K562 (cell line): ENCODE results near the gene STAMBPL1. TPM values are rescaled to one million over a fixed set of nuclear protein-coding genes. Genes with fewer than 3 reads are reported as not detected.

Experiments used
- ATAC-seq: fragments of 200-7000 bp; cut with Tn5 transposase; 3 replicates; pipeline ENCODE4 v1.9.1; 2020; ENCODE audit warnings: moderate library complexity
- BruUV-seq: library from RNA; stranded (reverse); fragments of 400-500 nt; replicated peaks from 2 replicates; lab custom pipeline; 2021; lab: Mats Ljungman, UMichigan
- CTCF ChIA-PET: fragments of 300-600 bp; formaldehyde crosslinking; extraction: SDS; loops from one replicate; lab custom pipeline; 2021; ENCODE audit warnings: low intra/inter-chr PET ratio; lab: Yijun Ruan, JAX
- POLR2A ChIA-PET: fragments of 300-600, 350-650 bp; sonication (Branson Sonifier 250); formaldehyde crosslinking; extraction: SDS; loops from one replicate; lab custom pipeline; 2021; ENCODE audit warnings: antibody characterized with exemption, inconsistent platforms; lab: Yijun Ruan, JAX
- DNase-seq, 4 experiments: peaks; one replicate each; pipeline versions ENCODE4 v3.0.0 to v3.0.0-alpha.2; 2011 to 2018; ENCODE audit warnings: low spot score in 3 of 4, mixed read lengths in 3 of 4; ENCODE audit errors: extremely low read depth in 1 of 4
- FAIRE-seq: peaks from 2 replicates; lab custom pipeline; 2011; peaks lifted over from hg19 to GRCh38; lab: Jason Lieb, UNC
- H2AFZ ChIP-seq: 2 replicates; pipeline ENCODE4 v1.6.0; 2011; ENCODE audit warnings: low read depth, low read length, control low read depth, inconsistent platforms
- H3K27ac ChIP-seq: fragments of 200-600 bp; 3 replicates; pipeline ENCODE4 v1.8.0; 2011; ENCODE audit warnings: low read depth, mild to moderate bottlenecking, control low read depth, inconsistent platforms, low read length, moderate library complexity, mixed read lengths; ENCODE audit errors: extremely low read depth
- H3K27me3 ChIP-seq, 2 experiments: fragments of 300-600 bp in 1 of 2; 2 replicates in 1 of 2; 3 replicates in 1 of 2; pipeline versions ENCODE4 v1.6.0 to v1.8.0; 2011; ENCODE audit warnings: inconsistent platforms in 2 of 2, low read length in 2 of 2, mild to moderate bottlenecking in 1 of 2, mixed read lengths in 1 of 2, moderate library complexity in 1 of 2; ENCODE audit not compliant: control insufficient read depth in 2 of 2, insufficient read depth in 2 of 2
- H3K36me3 ChIP-seq: fragments of 300-600 bp; 3 replicates; pipeline ENCODE4 v1.8.0; 2011; ENCODE audit warnings: mild to moderate bottlenecking, low read length, inconsistent platforms; ENCODE audit not compliant: control insufficient read depth, insufficient read depth
- H3K4me1 ChIP-seq, 2 experiments: fragments of 200-600 bp in 1 of 2; replicated peaks in 1 of 2; 2 replicates in 1 of 2; 3 replicates in 1 of 2; pipeline versions ENCODE4 v1.5.1 to v1.8.0; 2011; ENCODE audit warnings: inconsistent platforms in 2 of 2, low read length in 2 of 2, mild to moderate bottlenecking in 1 of 2, mixed read lengths in 1 of 2, moderate library complexity in 1 of 2; ENCODE audit not compliant: control insufficient read depth in 2 of 2, insufficient read depth in 2 of 2
- H3K4me2 ChIP-seq: 2 replicates; pipeline ENCODE4 v1.6.1; 2011; ENCODE audit warnings: low read length, control low read depth, inconsistent platforms, mixed read lengths; ENCODE audit not compliant: insufficient read depth
- H3K4me3 ChIP-seq: fragments of 200-600 bp; sonication (generic), shearing (Covaris generic); 2 replicates; pipeline ENCODE4 v1.5.1; 2016; ENCODE audit warnings: control low read depth, inconsistent platforms
- H3K79me2 ChIP-seq: fragments of 200-600 bp; 3 replicates; pipeline ENCODE4 v1.8.0; 2011; ENCODE audit warnings: low read length, inconsistent platforms; ENCODE audit not compliant: control insufficient read depth, insufficient read depth
- H3K9ac ChIP-seq, 2 experiments: 2 replicates each; pipeline versions ENCODE4 v1.6.0 to v1.6.1; 2011; ENCODE audit warnings: low read depth in 2 of 2, low read length in 2 of 2, control low read depth in 1 of 2, inconsistent platforms in 1 of 2, mild to moderate bottlenecking in 1 of 2, mixed read lengths in 1 of 2; ENCODE audit not compliant: insufficient read depth in 1 of 2
- H3K9me1 ChIP-seq: one replicate; pipeline ENCODE4 v1.6.0; 2011; ENCODE audit warnings: inconsistent platforms, mild to moderate bottlenecking, low read length, moderate library complexity; ENCODE audit not compliant: control insufficient read depth, insufficient read depth
- H3K9me3 ChIP-seq: replicated peaks from 2 replicates; pipeline ENCODE4 v1.5.1; 2011; ENCODE audit warnings: low read depth, low read length, inconsistent platforms; ENCODE audit not compliant: control insufficient read depth, insufficient read depth
- H4K20me1 ChIP-seq: replicated peaks from 2 replicates; pipeline ENCODE4 v1.6.1; 2011; ENCODE audit warnings: low read length, inconsistent platforms, mixed read lengths; ENCODE audit not compliant: control insufficient read depth, insufficient read depth
- ETV1 ChIP-seq: fragments of 450-650 bp; conservative IDR thresholded peaks from 2 replicates; pipeline ENCODE4 v1.6.1; 2016; ENCODE audit warnings: missing genetic modification characterization, control low read depth, low read depth, missing compliant biosample characterization
- KDM4B ChIP-seq, 2 experiments: fragments of 450-650 bp in 1 of 2; sonication (generic) in 1 of 2; IDR thresholded peaks; 2 replicates each; pipeline ENCODE4 v1.6.1; 2016 to 2017; ENCODE audit warnings: borderline replicate concordance in 2 of 2, antibody characterized with exemption in 1 of 2, low read depth in 1 of 2, mild to moderate bottlenecking in 1 of 2
- KLF10 ChIP-seq: fragments of 250-450 bp; sonication (Bioruptor Pico); IDR thresholded peaks from 2 replicates; pipeline ENCODE4 v1.6.1; 2021; ENCODE audit warnings: matching md5 sums
- RBM34 ChIP-seq: fragments of 200-400 bp; formaldehyde crosslinking; IDR thresholded peaks from 2 replicates; pipeline ENCODE4 v1.6.1; 2018; ENCODE audit warnings: low read length, borderline replicate concordance; ENCODE audit not compliant: insufficient read depth
- TAF15 ChIP-seq: fragments of 200-400 bp; formaldehyde crosslinking; IDR thresholded peaks from 2 replicates; pipeline ENCODE4 v1.6.1; 2017; ENCODE audit warnings: mild to moderate bottlenecking, low read depth, low read length, moderate library complexity
- TBP ChIP-seq: optimal IDR thresholded peaks from 2 replicates; pipeline ENCODE3; 2011; ENCODE audit warnings: low read depth, low read length, improper control_type of control experiment
- WGBS: fragments of 100-300 bp; shearing (Covaris generic); methylation state at CpG from one replicate; pipeline ENCODE4 v1.1.6; 2016; ENCODE audit warnings: low coverage, mixed read lengths; ENCODE audit not compliant: insufficient coverage; ENCODE audit errors: missing lambda C conversion rate; 5-methylcytosine and 5-hydroxymethylcytosine counted together
- in situ Hi-C: fragments of 300-500 bp; cut with MboI; formaldehyde crosslinking; loops from 4 replicates; pipeline ENCODE4 v1.15.0; 2018; ENCODE audit warnings: inconsistent platforms, mixed read lengths
- intact Hi-C: fragments of 100-400 bp; cut with micrococcal nuclease; formaldehyde crosslinking; loops from 2 replicates; pipeline ENCODE4 v1.14.2; 2022
- polyA plus RNA-seq, 8 experiments: library from polyadenylated mRNA; depleted of rRNA in 4 of 8; stranded (reverse) in 5 of 8; unstranded in 3 of 8; fragments of >200 nt; fragmentation: Nextera tagmentation in 2 of 8; fragmentation: Illumina TruSeq in 1 of 8; extraction: Ambion mirVana in 2 of 8; extraction: Trizol in 1 of 8; gene quantifications; 2 replicates each; pipeline versions ENCODE4 v1.2.1 to v1.2.3, GENCODE V29; 2011 to 2014; ENCODE audit warnings: inconsistent platforms in 1 of 8, missing spikeins in 1 of 8
- total RNA-seq, 7 experiments: library from RNA; depleted of rRNA in 6 of 7; stranded (reverse); fragments of >200 nt in 6 of 7; fragmentation: Illumina TruSeq in 2 of 7; extraction: Trizol in 2 of 7; gene quantifications; 2 replicates each; pipeline versions ENCODE4 v1.2.1 to v1.2.3, GENCODE V29; 2011 to 2021; ENCODE audit warnings: low replicate concordance in 1 of 7
- TF ChIP-seq, protein P1 (sequence below): fragments of 250-450 bp; sonication (Bioruptor Pico); IDR thresholded peaks from 2 replicates; pipeline ENCODE4 v1.4.0; 2020

Gene STAMBPL1
- total and polyA plus RNA-seq, 9 of the 15 experiments (the other 6 are each of a cell fraction or from before 2014, with no cell fraction given) = 0.09 TPM; not detected in 8

DNA sequence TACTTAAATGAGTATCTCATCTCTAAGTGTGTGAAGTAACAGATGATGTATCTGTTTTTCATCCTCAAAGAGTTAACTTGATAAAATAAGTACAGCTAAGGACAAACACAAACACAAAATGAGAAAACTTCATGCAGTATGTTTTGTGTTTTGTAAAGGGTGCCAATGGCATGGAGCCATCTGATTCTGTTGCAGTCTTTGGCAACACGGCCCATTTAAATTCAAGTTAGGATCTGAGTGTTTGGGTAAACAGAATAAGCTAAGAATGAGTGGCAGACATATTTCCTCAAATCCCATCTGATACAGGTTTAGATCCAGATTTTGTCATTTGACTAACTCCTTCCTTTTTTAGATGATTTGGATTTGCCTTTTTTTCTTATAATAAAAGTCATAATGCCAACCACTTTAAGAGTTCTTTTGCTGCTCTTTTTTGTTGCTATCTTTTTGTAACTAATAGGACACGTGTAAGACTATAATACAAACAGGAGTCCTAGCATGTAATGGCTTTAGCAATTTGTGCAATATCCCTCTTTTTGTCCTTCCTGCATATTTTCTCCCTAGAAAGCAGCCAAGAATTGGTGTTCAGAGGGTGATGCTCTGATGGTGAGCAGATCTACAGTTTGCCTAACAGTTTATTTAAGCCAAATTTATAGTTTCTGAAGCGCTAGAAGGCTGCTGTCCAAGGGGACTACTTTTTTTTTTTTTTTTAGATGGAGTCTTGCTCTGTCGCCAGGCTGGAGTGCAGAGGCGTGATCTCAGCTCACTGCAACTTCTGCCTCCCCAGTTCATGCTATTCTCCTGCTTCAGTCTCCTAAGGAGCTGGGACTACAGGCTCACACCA, 91.4 kb downstream of the STAMBPL1 start:
- 6% methylated on average over 3 of the region's 5 CpGs for WGBS
- no TSS peak for BruUV-seq
- TF ChIP-seq KLF10 (CRISPR knock-in tag) (no peak), RBM34 (no peak), TAF15 (no peak), TBP (no peak), KDM4B (IDR thresholded peaks at IDR 0.05; ENCODE audit: borderline replicate concordance in 2 of 2, low read depth in 1 of 2) (no peak), ETV1 (tag) (no peak)
- TF ChIP-seq, protein P1, sequence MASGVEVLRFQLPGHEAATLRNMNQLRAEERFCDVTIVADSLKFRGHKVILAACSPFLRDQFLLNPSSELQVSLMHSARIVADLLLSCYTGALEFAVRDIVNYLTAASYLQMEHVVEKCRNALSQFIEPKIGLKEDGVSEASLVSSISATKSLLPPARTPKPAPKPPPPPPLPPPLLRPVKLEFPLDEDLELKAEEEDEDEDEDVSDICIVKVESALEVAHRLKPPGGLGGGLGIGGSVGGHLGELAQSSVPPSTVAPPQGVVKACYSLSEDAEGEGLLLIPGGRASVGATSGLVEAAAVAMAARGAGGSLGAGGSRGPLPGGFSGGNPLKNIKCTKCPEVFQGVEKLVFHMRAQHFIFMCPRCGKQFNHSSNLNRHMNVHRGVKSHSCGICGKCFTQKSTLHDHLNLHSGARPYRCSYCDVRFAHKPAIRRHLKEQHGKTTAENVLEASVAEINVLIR = no peak
- intact Hi-C loops (no loop called here), in situ Hi-C loops (no loop called here)
- Histone ChIP-seq H4K20me1 (no peaks in the 10 kb centered on the region), H3K4me1 (no peaks in the 10 kb centered on the region; a peak in 1 of 5 replicates), H3K4me3 (no peak overlapping the region), H2AFZ (no peak overlapping the region), H3K9ac (no peak overlapping the region), H3K79me2 (no peaks in the 10 kb centered on the region), H3K27me3 (no peaks in the 10 kb centered on the region), H3K9me3 (no peaks in the 10 kb centered on the region), H3K4me2 (no peak overlapping the region), H3K27ac (no peak overlapping the region), H3K36me3 (no peaks in the 10 kb centered on the region), H3K9me1 (no peaks in the 10 kb centered on the region)
- ChIA-PET CTCF (no interaction called here), POLR2A (no interaction called here)
- FAIRE-seq (no peak), ATAC-seq (no peak), DNase-seq (no peak)

Other genes starting within 250 kb of the STAMBPL1 start
- not detected in 2 replicates for gene LIPF, start 215.8 kb upstream of the STAMBPL1 start, total RNA-seq (2014; rRNA removed)
- gene LIPF, start 215.8 kb upstream of the STAMBPL1 start, total RNA-seq (2014; rRNA removed; fragmentation: Illumina TruSeq; extraction: Trizol) = not detected in 2 replicates
- not detected in 2 replicates for gene LIPF, start 215.8 kb upstream of the STAMBPL1 start, total RNA-seq (2015; rRNA removed; fragmentation: Illumina TruSeq; extraction: Trizol)
- not detected in 2 replicates for gene LIPF, start 215.8 kb upstream of the STAMBPL1 start, total RNA-seq (2021)
- not detected in 2 replicates for gene LIPF, start 215.8 kb upstream of the STAMBPL1 start, polyA plus RNA-seq (2011; rRNA removed)
- not detected in 2 replicates for gene LIPF, start 215.8 kb upstream of the STAMBPL1 start, polyA plus RNA-seq (2014; fragmentation: Illumina TruSeq; extraction: Trizol)
- gene LIPF, start 215.8 kb upstream of the STAMBPL1 start, polyA plus RNA-seq (2014; fragmentation: Nextera tagmentation; extraction: Ambion mirVana) = not detected
- gene LIPF, start 215.8 kb upstream of the STAMBPL1 start, polyA plus RNA-seq (2014; rRNA removed) = not detected in 2 replicates
- not detected in 2 replicates for gene LIPK, start 174.0 kb upstream of the STAMBPL1 start, total RNA-seq (2014; rRNA removed)
- not detected in 2 replicates for gene LIPK, start 174.0 kb upstream of the STAMBPL1 start, total RNA-seq (2014; rRNA removed; fragmentation: Illumina TruSeq; extraction: Trizol)
- not detected in 2 replicates for gene LIPK, start 174.0 kb upstream of the STAMBPL1 start, total RNA-seq (2015; rRNA removed; fragmentation: Illumina TruSeq; extraction: Trizol)
- gene LIPK, start 174.0 kb upstream of the STAMBPL1 start, total RNA-seq (2021) = not detected in 2 replicates
- not detected in 2 replicates for gene LIPK, start 174.0 kb upstream of the STAMBPL1 start, polyA plus RNA-seq (2011; rRNA removed)
- not detected in 2 replicates for gene LIPK, start 174.0 kb upstream of the STAMBPL1 start, polyA plus RNA-seq (2014; fragmentation: Illumina TruSeq; extraction: Trizol)
- gene LIPK, start 174.0 kb upstream of the STAMBPL1 start, polyA plus RNA-seq (2014; fragmentation: Nextera tagmentation; extraction: Ambion mirVana) = not detected
- not detected in 2 replicates for gene LIPK, start 174.0 kb upstream of the STAMBPL1 start, polyA plus RNA-seq (2014; rRNA removed)
- gene LIPN, start 120.2 kb upstream of the STAMBPL1 start, total RNA-seq (2014; rRNA removed) = not detected in 2 replicates
- gene LIPN, start 120.2 kb upstream of the STAMBPL1 start, total RNA-seq (2014; rRNA removed; fragmentation: Illumina TruSeq; extraction: Trizol) = not detected in 2 replicates
- not detected in 2 replicates for gene LIPN, start 120.2 kb upstream of the STAMBPL1 start, total RNA-seq (2015; rRNA removed; fragmentation: Illumina TruSeq; extraction: Trizol)
- not detected in 2 replicates for gene LIPN, start 120.2 kb upstream of the STAMBPL1 start, total RNA-seq (2021)
- gene LIPN, start 120.2 kb upstream of the STAMBPL1 start, polyA plus RNA-seq (2011; rRNA removed) = not detected in 2 replicates
- not detected in 2 replicates for gene LIPN, start 120.2 kb upstream of the STAMBPL1 start, polyA plus RNA-seq (2014; fragmentation: Illumina TruSeq; extraction: Trizol)
- not detected for gene LIPN, start 120.2 kb upstream of the STAMBPL1 start, polyA plus RNA-seq (2014; fragmentation: Nextera tagmentation; extraction: Ambion mirVana)
- gene LIPN, start 120.2 kb upstream of the STAMBPL1 start, polyA plus RNA-seq (2014; rRNA removed) = not detected in 2 replicates
- gene LIPM, start 77.5 kb upstream of the STAMBPL1 start, total RNA-seq (2014; rRNA removed) = not detected in 2 replicates
- gene LIPM, start 77.5 kb upstream of the STAMBPL1 start, total RNA-seq (2014; rRNA removed; fragmentation: Illumina TruSeq; extraction: Trizol) = not detected in 2 replicates
- not detected in 2 replicates for gene LIPM, start 77.5 kb upstream of the STAMBPL1 start, total RNA-seq (2015; rRNA removed; fragmentation: Illumina TruSeq; extraction: Trizol)
- not detected in 2 replicates for gene LIPM, start 77.5 kb upstream of the STAMBPL1 start, total RNA-seq (2021)
- not detected in 2 replicates for gene LIPM, start 77.5 kb upstream of the STAMBPL1 start, polyA plus RNA-seq (2011; rRNA removed)
- gene LIPM, start 77.5 kb upstream of the STAMBPL1 start, polyA plus RNA-seq (2014; fragmentation: Illumina TruSeq; extraction: Trizol) = not detected in 2 replicates
- gene LIPM, start 77.5 kb upstream of the STAMBPL1 start, polyA plus RNA-seq (2014; fragmentation: Nextera tagmentation; extraction: Ambion mirVana) = not detected
- gene LIPM, start 77.5 kb upstream of the STAMBPL1 start, polyA plus RNA-seq (2014; rRNA removed) = not detected in 2 replicates
- not detected in 2 replicates for gene ANKRD22, start 28.4 kb upstream of the STAMBPL1 start, total RNA-seq (2014; rRNA removed)
- gene ANKRD22, start 28.4 kb upstream of the STAMBPL1 start, total RNA-seq (2014; rRNA removed; fragmentation: Illumina TruSeq; extraction: Trizol) = not detected in 2 replicates
- gene ANKRD22, start 28.4 kb upstream of the STAMBPL1 start, total RNA-seq (2015; rRNA removed; fragmentation: Illumina TruSeq; extraction: Trizol) = not detected in 2 replicates
- gene ANKRD22, start 28.4 kb upstream of the STAMBPL1 start, total RNA-seq (2021) = not detected in 2 replicates
- gene ANKRD22, start 28.4 kb upstream of the STAMBPL1 start, polyA plus RNA-seq (2011; rRNA removed) = not detected in 2 replicates
- gene ANKRD22, start 28.4 kb upstream of the STAMBPL1 start, polyA plus RNA-seq (2014; fragmentation: Illumina TruSeq; extraction: Trizol) = not detected in 2 replicates
- gene ANKRD22, start 28.4 kb upstream of the STAMBPL1 start, polyA plus RNA-seq (2014; fragmentation: Nextera tagmentation; extraction: Ambion mirVana) = not detected
- gene ANKRD22, start 28.4 kb upstream of the STAMBPL1 start, polyA plus RNA-seq (2014; rRNA removed) = not detected in 2 replicates
- gene ACTA2, start 72.5 kb downstream of the STAMBPL1 start, total RNA-seq (2014; rRNA removed) = 0.29 and 1.0 TPM in 2 replicates
- gene ACTA2, start 72.5 kb downstream of the STAMBPL1 start, total RNA-seq (2014; rRNA removed; fragmentation: Illumina TruSeq; extraction: Trizol) = 0.15 TPM in 1 of 2 replicates, not detected in the other
- 0.22 and 0.30 TPM in 2 replicates for gene ACTA2, start 72.5 kb downstream of the STAMBPL1 start, total RNA-seq (2015; rRNA removed; fragmentation: Illumina TruSeq; extraction: Trizol)
- 0.60 and 1.4 TPM in 2 replicates for gene ACTA2, start 72.5 kb downstream of the STAMBPL1 start, total RNA-seq (2021)
- not detected in 2 replicates for gene ACTA2, start 72.5 kb downstream of the STAMBPL1 start, polyA plus RNA-seq (2011; rRNA removed)
- gene ACTA2, start 72.5 kb downstream of the STAMBPL1 start, polyA plus RNA-seq (2014; fragmentation: Illumina TruSeq; extraction: Trizol) = 0.30 and 0.48 TPM in 2 replicates
- not detected for gene ACTA2, start 72.5 kb downstream of the STAMBPL1 start, polyA plus RNA-seq (2014; fragmentation: Nextera tagmentation; extraction: Ambion mirVana)
- 0.46 TPM in 1 of 2 replicates, not detected in the other for gene ACTA2, start 72.5 kb downstream of the STAMBPL1 start, polyA plus RNA-seq (2014; rRNA removed)
- 0.20 and 0.41 TPM in 2 replicates for gene FAS, start 110.6 kb downstream of the STAMBPL1 start, total RNA-seq (2014; rRNA removed)
- gene FAS, start 110.6 kb downstream of the STAMBPL1 start, total RNA-seq (2014; rRNA removed; fragmentation: Illumina TruSeq; extraction: Trizol) = 0.62 and 0.64 TPM in 2 replicates
- 0.11 and 0.29 TPM in 2 replicates for gene FAS, start 110.6 kb downstream of the STAMBPL1 start, total RNA-seq (2015; rRNA removed; fragmentation: Illumina TruSeq; extraction: Trizol)
- 0.36 and 0.55 TPM in 2 replicates for gene FAS, start 110.6 kb downstream of the STAMBPL1 start, total RNA-seq (2021)
- 0.08 and 0.11 TPM in 2 replicates for gene FAS, start 110.6 kb downstream of the STAMBPL1 start, polyA plus RNA-seq (2011; rRNA removed)
- gene FAS, start 110.6 kb downstream of the STAMBPL1 start, polyA plus RNA-seq (2014; fragmentation: Illumina TruSeq; extraction: Trizol) = 0.37 and 0.68 TPM in 2 replicates
- under 1 TPM; 0.10 to 0.34 TPM for gene FAS, start 110.6 kb downstream of the STAMBPL1 start, polyA plus RNA-seq (2014; fragmentation: Nextera tagmentation; extraction: Ambion mirVana)
- 0.56 TPM in 1 of 2 replicates, not detected in the other for gene FAS, start 110.6 kb downstream of the STAMBPL1 start, polyA plus RNA-seq (2014; rRNA removed)